Measurements from ENCODE around the gene SFI1. TPM values are rescaled to one million over a fixed set of nuclear protein-coding genes. Genes with fewer than 3 reads are reported as not detected.

SFI1 gene
- total RNA-seq, 1 experiment from 2014 or later = 55.2 TPM

- Histone ChIP-seq H3K27me3 (replicated peaks; ENCODE audit: control insufficient read depth, insufficient read depth, low read length) (no peaks in the 10 kb centered on the region), H3K9me3 (no peaks in the 10 kb centered on the region), H3K4me1 (no peaks in the 10 kb centered on the region), H3K4me3 (ENCODE audit: low read depth, low read length) (no peak overlapping the region), H3K36me3 (ENCODE audit: control insufficient read depth, insufficient read depth, low read length) (no peaks in the 10 kb centered on the region; the same call in none of the 2 replicates)
- H3K4me3 Mint-ChIP-seq (ENCODE audit: unreplicated experiment) = no peak overlapping the region
- no peaks in the 10 kb centered on the region for H3K4me1 Mint-ChIP-seq (ENCODE audit: low read depth, unreplicated experiment)
- no peaks in the 10 kb centered on the region for H3K27me3 Mint-ChIP-seq (ENCODE audit: insufficient read depth, unreplicated experiment)
- no peaks in the 10 kb centered on the region for H3K9me3 Mint-ChIP-seq (ENCODE audit: unreplicated experiment)
- ChIA-PET CTCF (no interaction called here), POLR2A (no interaction called here)
- intact Hi-C loops (cut with micrococcal nuclease; ENCODE audit: unreplicated experiment) = no loop called here
- no peak for TF ChIP-seq CTCF (IDR thresholded peaks at IDR 0.05; ENCODE audit: insufficient read depth in 1 of 2, low read depth in 1 of 2, low read length in 1 of 2, severe bottlenecking in 1 of 2, unreplicated experiment in 1 of 2)
- no TSS peak for BruUV-seq (replicated peaks)
- no peak overlapping the region for H3K27ac Mint-ChIP-seq (ENCODE audit: unreplicated experiment)
- H3K36me3 Mint-ChIP-seq (ENCODE audit: insufficient read depth, unreplicated experiment) = peaks cover 76% of the 10 kb centered on the region
- no peak for DNase-seq
Measured at GRCh38 chr22:31461699-31462098, 34.6 kb upstream of the SFI1 start.

- H3K27me3 ChIP-seq (replicated peaks; ENCODE audit: control insufficient read depth, insufficient read depth, low read length) = no peaks in the 10 kb centered on the region
- Mint-ChIP-seq H3K27ac (ENCODE audit: unreplicated experiment) (no peak overlapping the region), H3K9me3 (ENCODE audit: unreplicated experiment) (no peaks in the 10 kb centered on the region), H3K36me3 (ENCODE audit: insufficient read depth, unreplicated experiment) (peaks cover 65% of the 10 kb centered on the region), H3K4me1 (ENCODE audit: low read depth, unreplicated experiment) (no peaks in the 10 kb centered on the region), H3K27me3 (ENCODE audit: insufficient read depth, unreplicated experiment) (no peaks in the 10 kb centered on the region), H3K4me3 (ENCODE audit: unreplicated experiment) (no peak overlapping the region)
- no TSS peak for BruUV-seq (replicated peaks)
- no peaks in the 10 kb centered on the region for H3K4me1 ChIP-seq
- H3K9me3 ChIP-seq = no peaks in the 10 kb centered on the region
- no peak for TF ChIP-seq CTCF (IDR thresholded peaks at IDR 0.05; ENCODE audit: insufficient read depth in 1 of 2, low read depth in 1 of 2, low read length in 1 of 2, severe bottlenecking in 1 of 2, unreplicated experiment in 1 of 2)
- intact Hi-C loops (cut with micrococcal nuclease; ENCODE audit: unreplicated experiment) = no loop called here
- no peaks in the 10 kb centered on the region; the same call in none of the 2 replicates for H3K36me3 ChIP-seq (ENCODE audit: control insufficient read depth, insufficient read depth, low read length)
- POLR2A ChIA-PET = no interaction called here
- H3K4me3 ChIP-seq (ENCODE audit: low read depth, low read length) = no peak overlapping the region
- CTCF ChIA-PET = no interaction called here
- DNase-seq = no peak
Measured at GRCh38 chr22:31465307-31465706, 31.0 kb upstream of the SFI1 start.

- BruUV-seq (replicated peaks) = no TSS peak
- no peaks in the 10 kb centered on the region for H3K36me3 ChIP-seq (ENCODE audit: control insufficient read depth, insufficient read depth, low read length)
- ChIA-PET CTCF (no interaction called here), POLR2A (no interaction called here)
- H3K4me1 ChIP-seq = no peaks in the 10 kb centered on the region
- H3K4me3 Mint-ChIP-seq (ENCODE audit: unreplicated experiment) = no peak overlapping the region
- H3K27me3 ChIP-seq (replicated peaks; ENCODE audit: control insufficient read depth, insufficient read depth, low read length) = no peaks in the 10 kb centered on the region
- no peaks in the 10 kb centered on the region for H3K27me3 Mint-ChIP-seq (ENCODE audit: insufficient read depth, unreplicated experiment)
- H3K4me3 ChIP-seq (ENCODE audit: low read depth, low read length) = no peak overlapping the region
- peaks cover 59% of the 10 kb centered on the region for H3K36me3 Mint-ChIP-seq (ENCODE audit: insufficient read depth, unreplicated experiment)
- no peaks in the 10 kb centered on the region for H3K4me1 Mint-ChIP-seq (ENCODE audit: low read depth, unreplicated experiment)
- no peak for DNase-seq
- no peak for TF ChIP-seq CTCF (IDR thresholded peaks at IDR 0.05; ENCODE audit: insufficient read depth in 1 of 2, low read depth in 1 of 2, low read length in 1 of 2, severe bottlenecking in 1 of 2, unreplicated experiment in 1 of 2)
- intact Hi-C loops (cut with micrococcal nuclease; ENCODE audit: unreplicated experiment) = no loop called here
- H3K27ac Mint-ChIP-seq (ENCODE audit: unreplicated experiment) = no peak overlapping the region
- H3K9me3 ChIP-seq = no peaks in the 10 kb centered on the region
- H3K9me3 Mint-ChIP-seq (ENCODE audit: unreplicated experiment) = no peaks in the 10 kb centered on the region
Measured at GRCh38 chr22:31474743-31475142, 21.6 kb upstream of the SFI1 start.
